Kasumi-1 (cell line): Measurements from ENCODE around the gene PSMB4.
A peak's percentile ranks its signal among the peaks of the same experiment; 100 is the strongest.

Source experiments
- DNase-seq, 2 experiments: peaks; one replicate each; lab custom pipeline; 2025; lab: John Stamatoyannopoulos, UW

Gene PSMB4

DNA sequence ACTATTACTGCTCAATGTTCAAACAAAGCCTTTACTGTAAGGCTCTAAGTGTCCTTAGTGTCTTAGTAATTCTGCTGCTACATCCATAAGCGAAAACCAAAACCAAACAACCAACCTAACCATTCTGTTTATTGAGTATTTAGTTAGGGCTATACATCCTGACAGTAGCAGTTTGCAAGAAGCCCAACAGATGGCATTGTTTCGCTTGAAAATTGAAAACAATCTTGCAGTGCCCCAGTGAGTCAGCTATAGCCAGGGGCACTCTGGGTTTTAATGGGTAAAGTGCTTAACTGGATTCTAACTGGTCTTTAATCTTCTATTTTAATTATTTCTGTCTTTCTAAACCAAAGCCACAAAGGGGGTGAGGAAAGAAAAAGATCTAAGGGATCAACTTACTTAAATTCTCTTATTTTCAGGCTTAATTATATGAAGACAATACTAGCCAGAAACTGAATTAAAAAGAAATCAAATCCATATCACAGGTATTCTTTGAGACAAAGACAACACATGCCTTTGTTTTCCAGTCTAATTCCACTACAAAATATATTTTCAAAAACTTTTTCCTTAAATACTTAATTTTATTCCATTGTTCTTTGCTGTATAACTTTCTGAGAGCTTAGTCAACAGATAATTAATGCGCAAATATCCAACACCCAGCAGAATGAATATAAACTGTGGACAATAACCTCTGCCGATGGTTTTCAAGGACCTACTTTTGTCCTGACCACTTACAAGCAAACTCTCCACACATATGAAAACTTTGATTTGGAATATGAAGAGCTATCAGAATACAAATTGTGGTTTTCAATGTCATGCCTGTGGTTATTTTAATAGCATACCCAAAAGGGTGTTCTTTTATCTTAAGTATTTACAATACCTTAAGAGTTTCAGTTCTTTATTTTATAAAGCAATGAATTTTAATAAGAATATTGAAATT, 44.7 kb downstream of the PSMB4 start:
- peak; percentile 78 to 82 for DNase-seq

DNA sequence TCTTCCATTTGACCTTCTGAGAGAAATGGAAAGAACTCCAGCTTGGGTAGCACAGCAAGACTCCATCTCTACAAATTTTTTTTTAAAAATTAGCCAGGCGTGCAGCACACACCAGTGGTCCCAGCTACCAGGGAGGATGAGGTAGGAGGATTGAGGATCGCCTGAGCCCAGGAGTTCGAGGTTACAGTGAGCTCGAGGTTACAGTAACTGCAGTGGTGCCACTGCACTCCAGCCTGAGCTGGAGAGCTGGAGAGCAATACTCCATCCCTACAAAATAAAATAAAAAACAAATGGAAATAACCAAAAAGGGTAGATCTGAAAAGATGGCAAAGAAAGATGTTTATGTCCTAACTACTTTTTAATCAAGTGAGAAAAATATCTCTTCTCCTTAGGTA, 45.4 kb downstream of the PSMB4 start:
- no peak for DNase-seq

DNA sequence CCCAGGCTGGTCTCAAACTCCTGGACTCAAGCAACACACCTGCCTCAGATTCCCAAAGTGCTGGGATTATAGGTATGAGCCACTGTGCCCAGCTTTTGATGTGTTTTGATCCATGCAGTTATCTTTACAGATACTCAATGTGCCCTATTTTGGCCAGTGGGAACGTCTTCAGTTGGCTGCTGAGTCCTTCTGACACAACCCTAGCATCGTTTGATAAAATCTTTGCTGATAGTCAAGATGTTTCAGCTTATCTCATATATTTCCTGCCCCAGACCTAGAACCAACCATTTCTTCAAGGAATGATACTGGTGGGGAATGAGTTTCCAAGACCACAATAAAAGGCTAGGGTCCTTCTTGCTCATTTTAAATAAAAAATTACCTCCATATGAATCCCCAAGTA, 48.3 kb downstream of the PSMB4 start:
- DNase-seq, result no peak
